Measurements from ENCODE around the gene SUGCT.

- TF ChIP-seq CTCF (conservative IDR thresholded peaks at IDR 0.05 in 1 of 2, IDR thresholded peaks at IDR 0.05 in 1 of 2; ENCODE audit: extremely low read depth in 1 of 2, insufficient read depth in 1 of 2, low read depth in 1 of 2, low read length in 2 of 2) (peak; percentile 30 to 51), EZH2 (IDR thresholded peaks at IDR 0.05; ENCODE audit: borderline replicate concordance, low read length) (no peak)
These were observed 628.8 kb downstream of the SUGCT start for GRCh38 chr7:40763319-40764287.
